NCI-H1417 (cell line): ENCODE results near the gene TAF4B.

Experiments used
- DNase-seq, 3 experiments: peaks; one replicate each; lab custom pipeline; 2025; lab: John Stamatoyannopoulos, UW

TAF4B gene

DNA sequence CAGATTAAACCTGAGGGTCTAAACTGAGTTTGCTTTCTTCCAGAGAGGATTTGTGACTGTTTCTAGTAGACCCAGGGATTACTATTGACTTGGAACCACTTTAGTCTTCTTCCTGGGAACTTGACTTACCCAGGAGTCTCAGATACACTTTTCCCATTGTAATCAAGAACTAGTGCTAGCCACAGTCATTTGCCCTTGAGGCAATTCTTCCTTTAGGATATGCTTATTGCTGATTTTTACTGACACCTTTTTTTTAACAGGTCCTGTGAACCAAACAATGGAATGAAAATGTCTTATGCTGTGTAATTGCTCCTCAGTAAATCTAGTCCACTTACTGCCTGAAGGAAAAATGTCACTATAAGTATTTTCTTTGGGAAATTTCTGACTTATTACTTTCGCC, 78.3 kb downstream of the TAF4B start:
- no peak for DNase-seq

DNA sequence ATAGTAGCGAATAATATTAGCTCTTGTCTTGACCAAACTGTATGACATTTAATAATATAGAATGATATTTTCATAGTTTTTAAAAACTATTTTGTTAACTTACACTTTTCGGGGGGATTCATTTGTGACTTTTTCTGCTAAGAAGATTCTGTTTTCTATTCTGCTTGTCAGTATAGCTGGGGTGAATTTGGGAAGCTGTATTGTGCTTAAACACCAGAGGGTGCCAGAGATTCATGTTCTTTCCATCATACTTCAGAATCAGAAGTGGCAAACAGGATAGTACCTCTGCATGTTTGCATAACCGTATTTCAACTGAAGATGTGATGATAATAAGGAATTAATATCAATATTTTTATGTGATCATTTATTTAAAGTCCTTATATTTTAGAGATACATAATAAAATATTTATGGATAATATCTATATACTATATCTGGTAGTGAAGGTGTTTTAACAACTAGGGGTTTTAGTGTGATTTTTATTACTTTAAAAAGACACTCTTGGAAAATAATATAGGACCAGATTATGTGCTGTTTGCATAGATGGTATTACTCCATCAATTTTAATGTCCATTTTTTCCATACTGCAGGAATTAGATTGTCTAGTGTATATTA, 81.0 kb downstream of the TAF4B start:
- DNase-seq: peak; percentile 15 to 83 (median 20)

DNA sequence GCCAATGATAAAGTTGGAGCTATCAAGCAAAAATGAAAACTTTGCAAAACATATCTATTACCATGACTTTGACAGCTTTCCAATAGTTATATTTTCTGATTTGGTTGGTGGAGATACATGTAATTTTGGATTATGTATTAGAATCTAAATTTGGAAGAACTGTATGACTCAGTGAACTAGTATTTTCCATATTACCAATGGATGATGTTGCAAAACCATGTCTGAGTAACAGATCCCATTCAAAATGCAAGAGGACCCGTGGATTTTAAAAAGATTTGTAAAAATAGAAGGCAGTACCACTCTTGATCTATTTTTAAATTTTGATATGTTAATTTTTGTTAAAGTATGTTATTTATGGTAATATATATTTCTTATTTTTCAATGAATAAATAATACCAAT, 83.0 kb downstream of the TAF4B start:
- DNase-seq: no peak

DNA sequence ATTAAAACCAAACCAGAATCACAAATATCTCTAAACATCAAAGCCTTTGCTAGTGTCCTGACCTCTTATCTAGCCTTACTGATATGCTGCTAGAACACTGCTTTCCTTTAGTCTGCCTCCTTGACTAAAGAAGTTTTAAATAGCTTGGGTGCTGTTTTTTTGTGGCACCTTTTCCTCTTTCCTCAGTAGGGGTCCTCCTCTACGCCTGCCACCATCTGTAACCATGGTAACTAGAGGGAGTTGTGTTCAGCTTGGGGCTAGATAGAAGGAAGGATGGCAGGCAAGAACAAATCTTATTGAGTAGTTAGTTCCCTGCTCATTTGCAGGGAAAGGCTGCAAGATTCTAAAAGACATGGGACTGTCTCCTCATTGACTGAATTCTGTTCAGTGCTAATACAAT, 86.0 kb downstream of the TAF4B start:
- peak in 2 of 3 experiments; percentile 35 to 73 for DNase-seq

DNA sequence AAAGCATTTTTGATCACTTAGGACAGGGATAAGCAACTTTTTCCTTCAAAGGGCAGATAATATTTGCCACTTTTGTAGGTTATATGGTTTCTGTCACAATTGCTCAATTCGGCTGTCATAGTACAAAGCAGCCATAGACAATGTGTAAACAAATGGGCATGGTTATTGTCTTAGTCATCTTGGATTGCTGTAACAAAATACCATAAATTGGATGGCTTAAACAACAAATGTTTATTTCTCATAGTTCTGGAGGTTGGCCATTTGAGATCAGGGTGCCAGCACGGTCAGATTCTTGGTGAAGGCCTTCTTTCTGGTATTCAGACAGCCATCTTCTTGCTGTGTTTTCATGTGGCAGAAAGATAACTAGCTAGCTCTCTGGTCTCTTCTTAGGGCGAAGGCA, 91.2 kb downstream of the TAF4B start:
- no peak for DNase-seq

DNA sequence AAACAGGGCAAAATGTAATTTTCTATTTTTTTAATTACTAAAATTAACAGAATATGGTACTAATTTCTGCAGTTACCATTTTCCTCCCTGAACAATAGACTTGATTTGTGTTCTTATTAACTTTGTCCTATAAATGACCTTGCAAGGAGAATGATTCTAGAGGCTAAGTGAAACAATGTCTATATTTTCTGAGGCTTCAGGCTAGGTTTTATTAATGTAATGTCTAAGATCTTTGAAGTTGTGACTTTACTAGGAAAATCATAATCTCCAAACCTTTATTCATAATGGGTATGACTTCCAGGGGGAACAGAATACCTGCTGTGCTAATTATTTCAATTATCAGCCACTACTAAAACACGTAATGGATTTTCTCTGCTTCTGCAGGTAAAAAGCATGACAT, 94.4 kb downstream of the TAF4B start:
- DNase-seq: peak in 2 of 3 experiments; percentile 36 to 74

DNA sequence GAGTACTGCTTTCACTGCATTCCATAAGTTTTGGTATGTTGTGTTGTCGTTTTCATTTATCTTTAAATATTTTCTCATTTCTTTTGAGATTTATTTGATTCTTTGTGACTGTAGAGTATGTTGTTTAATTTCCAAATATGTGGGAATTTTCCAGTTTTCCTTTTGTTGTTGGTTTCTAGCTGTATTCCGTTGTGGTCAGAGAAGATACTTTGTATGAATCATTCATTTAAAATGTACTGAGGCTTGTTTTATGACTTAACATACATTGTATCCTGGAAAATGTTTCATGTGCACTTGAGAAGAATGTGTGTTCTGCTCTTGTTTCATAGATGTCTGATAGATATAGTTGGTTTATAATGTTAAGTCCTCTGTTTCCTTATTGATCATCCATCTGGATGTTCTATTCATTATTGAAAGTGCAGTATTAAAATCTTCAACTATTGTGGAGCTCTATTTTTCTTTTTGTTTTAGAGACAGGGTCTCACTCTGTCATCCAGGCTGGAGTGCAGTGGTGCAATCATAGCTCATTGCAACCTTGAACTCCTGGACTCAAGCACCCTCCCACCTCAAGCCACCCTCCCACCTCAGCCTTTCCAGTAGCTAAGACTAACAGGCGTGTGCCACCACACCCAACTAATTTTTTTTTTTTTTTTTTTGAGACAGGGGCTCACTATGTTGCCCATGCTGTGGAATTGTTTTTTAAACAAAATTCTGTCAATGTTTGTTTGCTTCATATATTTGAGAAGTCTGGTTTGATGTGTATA, 96.8 kb downstream of the TAF4B start:
- no peak for DNase-seq

DNA sequence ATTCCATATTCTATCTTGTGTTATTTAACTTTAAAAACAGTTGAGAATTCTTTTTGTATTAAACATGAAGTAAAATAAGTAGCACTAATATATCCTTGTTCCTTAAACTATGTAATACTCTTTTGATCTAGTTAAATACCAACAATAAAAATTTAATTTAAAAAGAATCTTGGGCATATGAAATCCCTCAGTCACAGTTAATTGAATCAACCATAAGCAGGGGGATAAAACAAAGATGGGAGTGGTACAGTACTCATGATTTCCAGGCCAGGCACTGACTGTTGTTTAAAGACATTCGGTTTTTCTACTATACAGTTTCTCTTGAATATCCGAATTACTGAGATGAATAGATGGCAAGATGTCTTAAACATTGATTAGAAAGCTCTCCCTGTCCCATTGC, 99.5 kb downstream of the TAF4B start:
- DNase-seq: no peak

DNA sequence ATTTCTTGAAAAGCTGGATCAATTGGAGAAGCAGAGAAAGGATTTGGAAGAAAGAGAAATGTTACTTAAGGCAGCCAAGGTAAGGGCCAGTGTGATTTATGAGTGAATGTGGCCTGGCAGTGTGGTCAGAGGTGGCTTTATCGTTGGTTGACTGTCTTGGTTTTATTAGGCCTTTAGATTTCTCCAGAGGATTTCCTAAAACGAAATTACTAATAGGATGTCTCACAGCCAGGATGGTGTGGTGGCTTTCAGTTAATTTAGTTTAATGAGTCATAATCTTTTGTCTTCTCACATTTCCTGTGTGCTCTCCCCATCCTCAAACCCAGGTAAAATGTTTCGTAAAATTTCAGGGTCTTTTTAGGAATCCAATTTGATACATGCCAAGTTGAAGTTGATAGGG, 100.8 kb downstream of the TAF4B start:
- no peak for DNase-seq

DNA sequence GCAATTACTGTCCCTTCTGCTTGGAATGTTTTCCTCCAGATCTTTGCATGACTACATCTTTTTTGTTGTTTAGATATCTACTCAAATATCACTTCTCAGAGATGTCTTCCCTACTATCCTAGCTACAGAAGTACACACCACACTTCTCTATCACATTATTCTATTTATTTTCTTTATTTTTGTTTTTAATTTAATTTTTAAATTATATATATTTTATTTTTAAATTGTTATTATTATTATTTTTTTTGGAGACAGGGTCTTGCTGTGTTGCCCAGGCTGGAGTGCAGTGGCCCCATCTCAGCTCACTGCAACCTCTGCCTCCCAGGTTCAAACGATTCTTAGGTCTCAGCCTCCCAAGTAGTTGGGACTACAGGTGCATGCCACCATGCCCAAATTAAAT, 106.7 kb downstream of the TAF4B start:
- no peak for DNase-seq

DNA sequence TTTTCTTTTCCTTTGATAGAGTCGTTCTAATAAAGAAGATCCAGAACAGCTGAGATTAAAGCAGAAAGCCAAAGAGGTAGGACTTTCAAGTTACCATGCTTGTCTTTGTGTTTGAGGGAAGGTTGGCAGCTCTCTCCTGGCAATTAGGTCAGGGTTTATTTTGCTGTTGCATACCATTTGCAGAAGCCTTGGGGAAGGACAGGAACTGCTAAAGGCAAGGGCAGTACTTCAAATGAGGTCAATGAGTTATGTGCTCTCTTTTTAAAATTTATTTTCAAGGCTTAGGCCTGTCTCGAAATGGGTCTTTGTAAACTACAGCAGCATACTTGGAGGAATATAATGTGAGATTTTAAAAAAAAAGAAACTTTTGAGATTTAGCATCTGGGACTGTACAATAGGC, 108.9 kb downstream of the TAF4B start:
- DNase-seq: no peak

DNA sequence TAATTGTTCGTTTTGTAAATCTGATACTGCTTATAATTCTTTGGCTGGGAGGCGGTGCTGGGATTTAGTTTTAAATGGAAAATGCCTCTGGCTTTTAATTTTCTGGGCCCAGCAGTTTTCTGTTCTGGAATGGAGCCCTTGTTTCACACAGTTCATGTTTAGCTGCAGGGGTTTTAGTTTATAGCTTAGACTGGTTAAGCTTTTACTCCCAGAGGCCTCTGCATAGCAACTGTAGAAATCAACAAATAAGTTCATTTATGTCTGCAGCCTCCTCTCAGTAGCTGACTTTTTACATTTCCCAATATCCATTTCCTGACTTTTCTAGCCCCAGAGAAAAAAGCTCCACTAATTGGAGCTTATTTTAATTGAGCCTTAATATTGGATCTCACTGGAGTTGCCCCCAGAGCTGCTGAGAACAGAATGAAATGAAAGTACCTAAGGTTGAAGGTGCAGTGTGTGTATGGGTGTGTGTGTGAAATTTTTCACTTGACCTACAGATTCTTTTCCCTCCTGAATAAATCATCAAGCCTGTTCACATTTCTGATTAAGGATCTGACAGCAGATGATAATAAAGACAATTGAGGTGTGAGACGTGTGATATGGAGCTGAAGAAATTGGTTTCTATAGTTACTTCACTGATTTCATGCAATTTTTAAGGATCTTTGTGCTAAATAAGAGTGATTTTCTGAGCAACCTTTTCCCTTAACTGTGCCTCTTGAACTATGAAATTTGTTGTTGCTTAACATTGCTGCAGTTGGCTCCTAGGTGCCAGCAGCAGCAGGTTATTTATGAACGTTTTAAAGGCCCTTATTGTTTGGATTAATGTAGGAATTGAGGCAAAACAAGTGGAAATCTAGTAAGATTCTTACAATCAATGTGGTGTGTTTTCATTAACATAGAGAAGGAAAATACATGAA, 109.6 kb downstream of the TAF4B start:
- DNase-seq: no peak

DNA sequence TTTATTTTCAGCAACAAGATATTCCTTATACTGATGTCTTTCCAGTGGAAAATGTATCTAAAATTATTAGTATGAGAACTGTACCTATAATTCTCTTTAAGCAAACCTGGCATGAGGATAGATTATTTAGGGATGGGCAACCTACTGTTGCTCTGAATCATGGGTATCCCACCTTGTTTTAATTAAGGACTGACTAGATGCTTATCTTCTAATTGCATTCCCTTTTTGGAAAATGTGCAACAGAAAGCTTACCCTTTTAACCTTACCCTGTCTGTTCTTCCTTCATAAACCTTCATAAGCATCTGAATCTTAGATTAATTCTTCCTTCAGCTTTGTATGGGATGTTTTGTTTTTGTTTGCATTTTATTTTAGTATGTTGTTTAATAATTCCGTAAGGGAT, 110.3 kb downstream of the TAF4B start:
- DNase-seq: no peak

DNA sequence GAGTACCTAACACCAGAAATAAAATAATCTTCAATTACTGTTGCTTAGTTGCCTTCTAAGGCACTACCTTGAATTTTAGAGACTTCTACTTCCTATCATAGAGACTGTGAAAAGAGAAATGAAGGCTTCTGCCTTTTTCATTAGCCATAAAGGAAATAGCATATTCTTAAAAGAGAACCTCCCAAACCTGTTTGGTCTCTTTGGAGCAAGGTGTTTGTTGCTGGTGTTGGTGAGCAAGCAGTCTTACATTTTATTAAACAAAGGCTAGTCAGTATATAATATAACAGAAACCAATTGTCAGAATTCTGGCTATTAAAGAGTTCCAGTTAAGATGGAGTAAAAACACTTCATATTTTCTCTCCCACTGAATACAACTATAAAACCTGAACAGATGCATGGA, 116.4 kb downstream of the TAF4B start:
- DNase-seq: peak in 1 of 3 experiments; percentile 40

DNA sequence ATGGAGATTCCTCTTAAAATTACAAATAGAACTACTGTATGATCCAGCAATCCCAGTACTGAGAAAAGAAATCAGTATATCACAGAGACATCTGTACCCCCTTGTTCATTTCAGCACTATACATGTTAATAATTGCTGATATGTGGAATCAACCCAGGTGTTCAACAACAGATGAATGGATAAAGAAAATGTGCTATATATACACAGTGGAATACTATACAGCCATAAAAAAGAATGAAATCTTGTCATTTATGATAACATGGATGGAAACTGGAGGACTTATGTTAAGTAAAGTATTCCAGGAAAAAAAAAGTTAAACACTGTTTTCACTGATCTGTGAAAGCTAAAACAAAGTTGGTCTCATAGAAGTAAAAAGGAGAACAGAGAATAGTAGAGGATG, 124.7 kb downstream of the TAF4B start:
- DNase-seq: no peak

DNA sequence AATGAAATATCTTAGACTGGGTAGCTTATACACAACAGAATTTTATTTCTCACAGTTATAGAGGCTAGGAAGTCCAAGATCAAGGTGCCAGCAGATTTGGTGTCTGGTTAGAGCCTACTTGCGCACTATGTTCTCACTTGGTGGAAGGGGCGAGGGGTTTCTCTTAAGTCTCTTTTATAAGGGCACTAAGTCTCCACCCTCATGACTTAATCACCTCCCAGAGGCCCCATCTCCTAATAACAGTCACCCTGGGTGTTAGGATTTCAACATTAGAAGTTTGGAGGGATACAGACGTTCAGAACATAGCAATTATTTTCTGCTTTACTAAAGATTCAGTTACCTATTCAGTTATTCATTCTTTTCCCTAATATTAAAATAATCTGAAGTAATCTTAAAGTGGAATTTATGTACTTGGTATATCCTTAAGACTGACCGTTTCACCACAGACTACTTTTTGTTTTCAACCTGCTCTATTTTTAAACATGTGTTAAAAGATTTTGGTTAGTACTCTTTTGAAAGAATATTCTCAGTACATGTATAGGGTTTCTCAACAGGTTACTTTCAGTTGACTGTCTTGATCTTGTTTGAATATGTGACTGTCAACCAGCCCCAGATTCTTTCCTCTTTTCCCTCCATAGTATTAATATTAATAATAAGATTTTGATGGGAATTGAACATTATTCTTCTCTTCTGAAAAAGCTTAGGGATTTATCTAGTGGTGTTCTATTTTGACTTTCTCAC, 130.0 kb downstream of the TAF4B start:
- DNase-seq: no peak

DNA sequence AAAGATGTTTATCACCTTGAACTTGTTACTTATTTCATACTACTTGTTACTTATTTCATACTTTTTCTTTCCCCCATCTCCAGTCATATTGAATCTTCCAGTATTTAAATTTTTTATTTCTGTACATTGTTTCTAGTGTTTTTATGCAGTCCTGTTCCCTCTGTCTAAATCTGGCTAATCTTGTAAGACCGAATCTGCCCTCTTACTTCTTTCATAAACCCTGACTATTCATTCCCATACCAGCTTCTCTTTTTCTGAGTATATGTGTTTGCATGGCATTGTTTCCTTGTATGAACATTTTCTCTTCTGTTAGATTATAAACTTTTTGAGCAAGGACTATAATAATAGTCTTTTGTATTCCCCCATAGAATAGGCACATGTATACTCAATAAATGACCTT, 131.7 kb downstream of the TAF4B start:
- no peak for DNase-seq

DNA sequence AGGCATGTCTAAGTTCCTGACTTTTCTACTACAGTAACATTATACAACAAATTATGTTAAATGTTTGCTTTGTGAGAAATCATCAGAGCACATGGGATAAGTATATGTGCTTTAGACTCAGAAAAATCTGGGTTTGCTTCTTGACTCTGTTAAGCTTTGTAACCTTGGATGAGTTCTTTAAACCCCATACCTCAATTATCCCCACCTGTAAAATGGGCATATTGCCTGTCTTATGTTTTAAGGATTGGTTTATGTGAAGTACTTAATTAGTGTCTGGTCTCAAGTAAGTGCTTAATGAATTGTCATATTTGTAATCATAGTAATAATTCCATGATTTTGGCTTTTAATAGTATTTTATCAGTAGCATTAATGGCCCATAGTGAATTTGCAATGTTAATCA, 135.8 kb downstream of the TAF4B start:
- no peak for DNase-seq

DNA sequence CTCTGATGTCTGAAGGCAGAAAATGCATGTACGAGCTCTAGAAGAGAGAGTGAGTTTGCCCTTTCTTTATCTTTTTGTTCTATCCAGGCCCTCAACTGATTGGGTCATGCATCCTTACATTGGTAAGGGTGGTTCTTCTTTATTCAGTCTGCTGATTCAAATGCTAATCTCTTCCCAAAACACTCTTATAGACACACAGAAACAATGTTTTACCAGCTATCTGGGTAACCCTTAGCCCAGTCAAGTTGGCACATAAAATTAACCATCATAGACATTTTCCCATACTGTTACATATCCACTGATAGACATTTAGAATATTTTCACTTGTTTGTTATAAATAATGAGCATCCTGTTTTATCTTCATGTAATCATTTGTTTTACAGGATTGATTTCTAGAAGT, 141.2 kb downstream of the TAF4B start:
- no peak for DNase-seq

DNA sequence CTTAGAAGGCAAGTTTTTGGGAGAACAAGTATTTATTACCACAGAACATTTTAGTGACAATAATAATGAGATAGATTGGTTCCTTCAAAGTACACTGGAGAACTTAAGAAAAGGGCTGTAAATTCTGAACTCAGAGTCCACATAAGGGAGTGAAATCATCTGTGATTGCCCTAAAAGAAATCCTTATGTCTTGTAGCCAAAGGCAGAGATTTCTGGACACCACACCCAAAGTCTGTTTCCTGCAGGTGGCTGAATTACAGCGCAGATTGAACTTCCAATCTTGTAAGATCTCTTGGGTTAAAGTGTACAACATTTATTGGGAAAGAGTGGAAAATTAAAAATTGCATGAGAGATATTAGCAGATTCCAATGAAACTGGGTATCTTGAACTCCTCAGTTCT, 143.8 kb downstream of the TAF4B start:
- DNase-seq: no peak

DNA sequence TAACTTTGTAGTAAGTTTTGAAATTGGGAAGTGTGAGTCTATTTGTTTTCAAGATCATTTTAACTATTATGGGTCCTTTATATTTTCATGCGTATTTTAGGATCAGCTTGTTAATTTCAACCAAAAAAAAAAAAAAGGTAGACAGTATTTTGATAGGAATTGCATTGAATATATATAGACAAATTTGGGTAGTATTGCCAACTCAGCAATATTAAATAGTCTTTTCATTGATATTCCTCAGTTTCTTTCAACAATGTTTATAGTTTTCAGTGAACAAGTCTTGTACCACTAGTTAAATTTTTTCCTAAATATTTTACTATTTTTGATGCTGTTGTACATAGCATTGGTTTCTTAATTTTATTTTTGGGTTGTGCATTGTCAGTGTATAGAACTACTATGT, 149.9 kb downstream of the TAF4B start:
- DNase-seq: no peak

DNA sequence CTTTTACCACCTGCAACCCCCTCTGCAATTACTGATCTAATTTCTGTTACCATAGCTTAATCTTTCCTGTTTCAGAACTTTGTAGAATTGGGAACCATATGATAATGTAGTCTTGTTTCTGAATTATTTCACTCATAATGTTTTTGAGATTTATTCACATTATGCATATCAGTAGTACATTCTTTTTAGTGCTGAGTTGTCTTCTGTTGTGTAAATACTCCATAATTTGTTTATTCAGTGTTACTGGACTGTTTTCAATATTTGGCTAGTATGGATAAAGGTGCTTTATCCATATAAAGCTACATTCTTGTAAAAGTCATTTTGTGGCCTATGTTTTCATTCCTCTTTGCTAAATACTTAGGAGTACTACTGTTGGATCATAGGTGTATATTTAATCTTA, 152.5 kb downstream of the TAF4B start:
- no peak for DNase-seq
